ENCODE results near the gene DIPK1B. TPM values are rescaled to one million over a fixed set of nuclear protein-coding genes. Genes with fewer than 3 reads are reported as not detected.

Gene DIPK1B
- total RNA-seq, 2 donors from 2014 or later: 1.3 to 3.2 TPM

DNA sequence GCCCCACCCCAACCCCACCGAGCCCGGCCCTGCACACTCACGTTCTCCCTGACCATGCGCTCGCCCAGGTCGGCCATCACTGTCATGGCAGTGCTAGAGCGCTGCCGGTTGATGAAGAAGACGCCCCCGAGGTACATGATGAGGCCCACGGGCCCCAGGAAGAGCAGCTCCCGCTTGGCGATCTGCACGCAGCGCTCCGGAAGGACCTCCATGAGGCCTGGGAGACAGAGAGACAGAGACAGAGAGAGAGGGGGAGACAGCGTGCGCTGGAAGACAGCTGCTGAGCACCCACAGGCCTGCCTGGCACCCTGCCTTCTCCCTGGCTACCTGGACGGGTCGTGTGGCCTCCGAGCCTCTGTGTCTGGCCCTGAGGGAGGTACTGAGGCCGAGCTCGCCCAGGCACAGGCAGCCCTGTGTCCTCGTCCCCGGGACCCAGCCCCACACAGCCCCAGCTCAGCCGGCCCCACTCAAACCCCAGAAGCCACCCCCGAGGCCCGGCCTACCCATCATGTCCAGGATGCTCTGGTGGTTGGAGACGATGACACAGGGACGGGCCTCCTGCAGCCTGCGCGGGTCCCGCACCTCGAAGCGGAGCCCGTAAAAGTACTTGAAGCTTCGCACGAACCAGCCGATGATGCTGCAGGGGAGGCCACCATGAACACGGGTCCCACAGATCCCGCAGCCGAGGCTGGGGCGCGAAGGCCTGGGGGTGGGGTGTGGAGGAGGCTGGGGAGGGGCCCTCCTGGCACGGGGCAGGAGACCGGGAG lies 35.3 kb upstream of the DIPK1B start:
- Mint-ChIP-seq H3K27me3 (no peaks in the 10 kb centered on the region), H3K4me3 (no peak overlapping the region), H3K36me3 (ENCODE audit: low read depth) (no peaks in the 10 kb centered on the region), H3K27ac (no peak overlapping the region), H3K4me1 (no peaks in the 10 kb centered on the region)
- ATAC-seq (no peak), DNase-seq (no peak)
- H3K9me3 ChIP-seq (ENCODE audit: control insufficient read depth, low read length, poor library complexity, severe bottlenecking): no peaks in the 10 kb centered on the region

DNA sequence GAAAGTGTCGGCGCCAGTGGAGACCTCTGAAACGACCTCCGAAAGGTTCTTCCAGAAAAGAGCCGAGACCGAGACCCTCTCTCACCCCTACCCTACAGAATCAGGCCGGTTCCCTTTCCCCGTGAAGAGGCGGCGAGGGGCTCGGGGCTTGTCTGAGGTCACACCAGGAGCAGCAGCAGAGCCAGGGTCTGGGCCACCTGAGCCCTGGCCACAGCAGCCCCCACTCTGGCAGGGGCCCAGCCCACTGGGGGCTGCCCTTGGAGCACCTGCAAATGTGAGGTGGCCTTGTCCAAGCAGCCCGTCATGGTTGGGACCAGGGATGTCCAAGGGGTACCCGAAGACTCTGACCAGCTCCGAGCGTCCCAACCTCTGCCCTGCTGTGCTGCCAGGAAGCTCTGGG lies 34.3 kb upstream of the DIPK1B start:
- Mint-ChIP-seq H3K27ac (no peak overlapping the region), H3K27me3 (no peaks in the 10 kb centered on the region), H3K36me3 (ENCODE audit: low read depth) (no peaks in the 10 kb centered on the region), H3K4me1 (no peaks in the 10 kb centered on the region), H3K4me3 (no peak overlapping the region)
- ATAC-seq (no peak), DNase-seq (no peak)
- H3K9me3 ChIP-seq (ENCODE audit: control insufficient read depth, low read length, poor library complexity, severe bottlenecking): no peaks in the 10 kb centered on the region

DNA sequence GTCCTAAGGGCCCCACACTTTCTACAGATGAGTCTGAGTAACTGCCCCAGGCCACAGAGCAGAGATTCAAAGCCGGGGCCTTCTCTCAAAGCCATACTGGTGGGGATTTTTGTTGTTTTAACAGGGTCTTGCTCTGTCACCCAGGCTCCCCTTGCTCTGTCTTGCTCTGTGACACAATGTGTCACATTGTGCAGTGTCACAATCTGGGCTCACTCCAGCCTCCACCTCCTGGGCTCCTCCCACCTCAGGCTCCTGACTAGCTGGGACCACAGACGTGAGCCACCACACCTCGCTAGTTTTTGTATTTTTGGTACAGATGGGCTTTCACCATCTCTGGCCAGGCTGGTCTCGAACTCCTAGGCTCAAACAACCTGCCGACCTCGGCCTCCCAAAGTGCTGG lies 33.7 kb upstream of the DIPK1B start:
- no peak overlapping the region for H3K27ac Mint-ChIP-seq
- ATAC-seq: no peak
- H3K27me3 Mint-ChIP-seq: no peaks in the 10 kb centered on the region
- H3K4me3 Mint-ChIP-seq: no peak overlapping the region
- DNase-seq: no peak
- no peaks in the 10 kb centered on the region for H3K9me3 ChIP-seq (ENCODE audit: control insufficient read depth, low read length, poor library complexity, severe bottlenecking)
- no peaks in the 10 kb centered on the region for H3K4me1 Mint-ChIP-seq
- no peaks in the 10 kb centered on the region for H3K36me3 Mint-ChIP-seq (ENCODE audit: low read depth)

DNA sequence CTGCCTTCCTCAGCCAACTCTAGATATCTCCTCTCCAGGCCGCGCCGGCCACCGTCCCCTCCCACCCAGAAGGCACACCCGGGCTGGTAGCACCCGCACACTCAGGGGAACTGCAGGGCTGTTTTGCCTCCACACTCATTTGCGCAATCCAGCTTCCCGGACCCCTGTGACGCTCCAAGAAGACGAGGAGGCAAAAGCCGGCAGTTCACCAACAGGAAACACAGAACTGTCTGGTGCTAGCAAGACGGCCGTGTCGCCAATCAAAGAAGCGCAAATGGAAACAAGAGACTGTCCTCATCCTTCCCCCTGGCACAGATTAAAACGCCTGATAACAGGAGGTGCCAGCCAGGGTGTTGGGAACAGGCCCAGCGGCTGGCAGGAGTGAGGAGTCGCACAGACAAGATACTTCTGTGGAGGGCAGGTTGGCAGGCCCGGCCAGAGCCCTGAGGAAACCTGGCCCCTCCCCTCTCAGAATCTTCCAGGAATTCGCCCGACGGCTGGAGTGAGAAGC lies 32.9 kb upstream of the DIPK1B start:
- no peaks in the 10 kb centered on the region for H3K9me3 ChIP-seq (ENCODE audit: control insufficient read depth, low read length, poor library complexity, severe bottlenecking)
- H3K27ac Mint-ChIP-seq: no peak overlapping the region
- no peak for DNase-seq
- H3K4me1 Mint-ChIP-seq: no peaks in the 10 kb centered on the region
- no peak overlapping the region for H3K4me3 Mint-ChIP-seq
- no peak for ATAC-seq
- H3K36me3 Mint-ChIP-seq (ENCODE audit: low read depth): no peaks in the 10 kb centered on the region
- no peaks in the 10 kb centered on the region for H3K27me3 Mint-ChIP-seq

DNA sequence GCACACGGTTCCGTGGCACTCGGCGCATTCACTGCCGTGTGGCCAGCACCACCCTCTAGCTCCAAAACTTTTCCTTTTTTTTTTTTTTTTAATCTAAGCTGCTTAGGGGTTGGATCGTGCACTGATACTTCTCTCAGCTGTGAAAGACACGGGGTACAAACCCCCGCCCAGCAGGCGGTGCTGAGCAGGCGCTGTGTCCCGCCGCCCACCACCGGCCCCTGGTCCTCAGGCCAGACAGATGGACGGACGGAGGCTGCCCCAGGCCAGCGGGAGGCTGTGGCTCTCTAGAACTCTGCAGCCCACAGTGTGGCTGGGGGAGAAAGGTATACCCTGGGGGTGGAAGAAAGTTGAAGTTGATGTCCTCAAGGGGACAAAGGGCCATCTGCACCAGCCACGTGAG lies 31.3 kb upstream of the DIPK1B start:
- H3K9me3 ChIP-seq (ENCODE audit: control insufficient read depth, low read length, poor library complexity, severe bottlenecking): no peaks in the 10 kb centered on the region
- ATAC-seq (no peak), DNase-seq (no peak)
- no peak overlapping the region for H3K4me3 Mint-ChIP-seq
- no peaks in the 10 kb centered on the region for H3K27me3 Mint-ChIP-seq
- peaks cover 3% of the 10 kb centered on the region for H3K4me1 Mint-ChIP-seq
- no peaks in the 10 kb centered on the region for H3K36me3 Mint-ChIP-seq (ENCODE audit: low read depth)
- no peak overlapping the region for H3K27ac Mint-ChIP-seq

DNA sequence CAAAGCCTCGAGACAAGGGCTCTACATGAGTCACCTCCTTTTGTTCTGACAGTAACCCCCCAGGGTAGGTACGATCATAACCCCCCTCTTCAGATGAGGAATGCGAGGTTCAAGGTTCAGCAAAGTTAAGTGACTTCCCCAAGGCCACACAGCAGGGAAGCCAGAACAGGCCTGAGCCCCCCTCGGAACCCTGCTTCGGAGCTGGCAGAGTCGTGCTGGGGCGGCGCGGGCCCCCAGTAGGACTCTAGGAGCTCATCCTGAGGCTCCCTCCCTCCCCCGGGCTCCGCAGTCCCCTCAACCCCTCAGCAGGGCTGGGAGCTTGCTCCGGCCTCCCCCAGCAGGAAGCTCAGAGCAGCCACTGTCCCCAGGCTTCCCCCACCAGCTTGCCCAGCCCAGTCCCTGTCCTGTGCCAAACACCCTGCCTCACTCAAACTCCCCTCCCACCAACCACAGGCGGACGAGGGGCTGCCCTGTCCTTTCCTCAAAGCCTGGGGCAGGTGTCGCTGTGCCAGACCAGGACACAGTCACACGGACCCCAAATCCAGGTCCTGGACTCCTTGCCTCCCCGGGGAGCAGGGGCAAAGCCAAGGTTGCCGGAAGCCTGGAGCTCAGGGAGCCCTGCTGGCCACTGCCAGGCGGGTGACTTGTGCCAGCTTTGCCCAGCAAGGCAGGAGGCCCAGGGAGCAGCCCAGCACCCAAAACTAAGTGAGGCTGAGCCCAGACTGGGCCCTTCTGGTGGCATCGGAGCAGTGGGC lies 30.2 kb upstream of the DIPK1B start:
- H3K36me3 Mint-ChIP-seq (ENCODE audit: low read depth): no peaks in the 10 kb centered on the region
- no peak for DNase-seq
- no peaks in the 10 kb centered on the region for H3K27me3 Mint-ChIP-seq
- H3K4me1 Mint-ChIP-seq: peaks cover 8% of the 10 kb centered on the region
- no peak overlapping the region for H3K27ac Mint-ChIP-seq
- no peaks in the 10 kb centered on the region for H3K9me3 ChIP-seq (ENCODE audit: control insufficient read depth, low read length, poor library complexity, severe bottlenecking)
- no peak overlapping the region for H3K4me3 Mint-ChIP-seq
- no peak for ATAC-seq

DNA sequence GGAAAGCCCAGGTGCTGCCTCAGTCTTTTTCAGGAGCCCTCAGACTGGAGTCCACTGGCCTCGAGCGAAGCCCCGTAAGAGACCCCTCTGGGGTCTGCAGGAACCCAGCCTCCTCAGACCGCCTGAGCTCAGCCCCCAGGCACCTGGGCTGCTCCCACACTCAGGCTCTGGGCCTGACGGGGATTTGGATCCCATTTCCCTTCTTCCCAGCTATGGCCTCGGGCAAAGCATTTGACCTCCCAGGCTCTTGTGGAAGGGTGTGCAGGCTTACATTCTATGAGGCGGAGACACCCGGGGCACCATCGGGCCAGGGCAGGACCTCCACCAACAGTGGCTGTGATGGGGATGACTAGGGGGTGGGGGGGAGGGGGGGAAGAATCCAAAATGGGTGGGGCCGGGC lies 29.7 kb upstream of the DIPK1B start:
- Mint-ChIP-seq H3K27ac (no peak overlapping the region), H3K4me3 (no peak overlapping the region)
- H3K9me3 ChIP-seq (ENCODE audit: control insufficient read depth, low read length, poor library complexity, severe bottlenecking): no peaks in the 10 kb centered on the region

DNA sequence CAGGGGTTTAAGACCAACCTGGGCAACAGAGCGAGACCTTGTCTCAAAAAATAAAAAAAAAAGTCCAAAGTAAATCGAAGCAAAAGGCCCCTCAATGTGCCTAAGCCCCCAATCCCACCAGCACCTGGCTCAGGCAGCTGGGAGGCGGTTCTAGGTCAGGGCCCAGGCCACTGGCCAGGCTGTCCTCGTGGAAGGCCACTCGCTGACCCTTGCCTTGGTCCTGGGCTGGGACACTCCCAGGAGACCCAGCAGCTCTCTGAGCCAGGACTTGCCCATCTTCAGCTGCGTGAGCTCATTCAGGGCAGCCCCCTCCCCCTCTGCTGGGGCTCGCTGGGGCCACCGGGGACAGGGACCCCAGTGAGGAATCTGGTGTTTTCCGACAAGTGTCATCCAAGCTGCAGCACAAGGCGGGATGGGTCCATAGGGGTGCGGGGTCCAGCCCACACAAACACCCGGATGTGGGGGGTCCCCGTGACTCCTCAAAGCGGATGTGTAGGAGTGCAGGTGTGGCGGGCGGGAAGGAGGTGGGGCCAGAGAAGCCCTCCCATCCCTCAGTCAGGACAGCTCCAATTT lies 29.1 kb upstream of the DIPK1B start:
- peaks cover 8% of the 10 kb centered on the region for H3K4me1 Mint-ChIP-seq
- no peaks in the 10 kb centered on the region for H3K36me3 Mint-ChIP-seq (ENCODE audit: low read depth)
- H3K27me3 Mint-ChIP-seq: no peaks in the 10 kb centered on the region
- no peak for DNase-seq
- no peaks in the 10 kb centered on the region for H3K9me3 ChIP-seq (ENCODE audit: control insufficient read depth, low read length, poor library complexity, severe bottlenecking)
- no peak overlapping the region for H3K4me3 Mint-ChIP-seq
- ATAC-seq: no peak
- H3K27ac Mint-ChIP-seq: no peak overlapping the region

More for the DNA sequence above, 29.7 kb upstream of the DIPK1B start:
- Mint-ChIP-seq H3K36me3 (ENCODE audit: low read depth) (no peaks in the 10 kb centered on the region), H3K27me3 (no peaks in the 10 kb centered on the region), H3K4me1 (peaks cover 8% of the 10 kb centered on the region)
- ATAC-seq (no peak), DNase-seq (no peak)

DNA sequence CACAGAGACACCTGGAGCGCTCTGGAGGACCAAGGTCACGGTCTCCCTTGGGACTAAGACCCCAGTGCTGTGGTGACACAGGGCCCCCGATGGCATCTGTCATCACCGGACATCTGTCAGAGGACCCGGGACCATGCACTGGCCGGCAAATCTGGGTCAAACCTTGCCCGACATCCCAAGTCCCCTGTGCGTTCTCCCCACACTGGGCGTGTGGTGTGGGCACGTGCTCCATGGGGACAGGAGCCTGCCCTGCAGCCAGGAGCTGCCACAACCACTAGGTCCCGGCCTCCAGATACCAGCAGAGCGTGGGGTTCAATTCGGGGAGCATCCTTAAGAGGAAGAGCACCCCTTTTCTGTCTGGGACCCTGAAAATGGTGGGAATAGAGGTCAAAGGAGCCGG lies 28.6 kb upstream of the DIPK1B start:
- no peaks in the 10 kb centered on the region for H3K36me3 Mint-ChIP-seq (ENCODE audit: low read depth)
- H3K27me3 Mint-ChIP-seq: no peaks in the 10 kb centered on the region
- H3K4me3 Mint-ChIP-seq: no peak overlapping the region
- H3K4me1 Mint-ChIP-seq: peaks cover 8% of the 10 kb centered on the region
- H3K27ac Mint-ChIP-seq: no peak overlapping the region
- DNase-seq (no peak), ATAC-seq (no peak)
- no peaks in the 10 kb centered on the region for H3K9me3 ChIP-seq (ENCODE audit: control insufficient read depth, low read length, poor library complexity, severe bottlenecking)

DNA sequence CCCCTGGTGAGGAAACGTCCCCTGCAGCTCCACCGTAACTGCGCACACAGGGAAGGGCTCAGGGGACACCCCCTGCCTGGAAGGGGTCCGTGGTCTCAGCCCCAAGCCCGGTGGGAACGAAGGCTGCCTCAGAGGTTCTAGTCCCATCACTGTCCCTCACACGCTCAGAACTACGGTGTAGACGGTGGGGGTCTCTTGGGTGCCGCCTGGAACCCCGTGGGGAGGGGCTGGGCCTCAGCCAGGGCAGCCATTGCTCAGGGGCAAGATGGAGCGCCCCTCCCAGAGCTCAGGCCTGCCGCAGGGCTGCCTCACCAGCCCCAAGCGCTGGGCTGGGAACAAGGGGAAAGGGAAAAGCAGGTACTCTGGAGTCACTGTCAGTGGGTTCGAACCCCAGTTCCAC lies 28.0 kb upstream of the DIPK1B start:
- H3K27ac Mint-ChIP-seq: no peak overlapping the region
- H3K4me3 Mint-ChIP-seq: no peak overlapping the region
- no peaks in the 10 kb centered on the region for H3K9me3 ChIP-seq (ENCODE audit: control insufficient read depth, low read length, poor library complexity, severe bottlenecking)
- no peak for ATAC-seq
- DNase-seq: no peak
- H3K4me1 Mint-ChIP-seq: peaks cover 8% of the 10 kb centered on the region
- H3K36me3 Mint-ChIP-seq (ENCODE audit: low read depth): no peaks in the 10 kb centered on the region
- no peaks in the 10 kb centered on the region for H3K27me3 Mint-ChIP-seq

DNA sequence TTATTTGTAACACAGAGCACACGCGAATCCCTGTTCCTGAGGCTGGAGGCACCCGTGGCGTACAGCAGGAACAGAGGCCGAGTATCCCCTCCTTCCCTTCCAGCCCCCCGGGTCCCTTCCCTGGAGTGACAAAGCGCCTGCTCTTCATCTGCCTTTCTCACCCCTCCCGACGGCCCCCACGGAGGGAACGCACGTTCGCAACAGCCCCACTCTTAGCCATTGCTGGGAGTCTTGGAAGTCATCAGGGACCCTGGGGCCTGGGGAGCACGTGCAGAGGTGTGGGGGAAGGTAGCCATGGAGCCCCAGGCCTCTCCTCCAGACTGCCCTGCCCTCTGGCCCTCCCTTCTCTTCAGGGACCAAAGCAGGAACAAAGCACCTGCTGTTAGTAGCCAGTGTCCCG lies 27.6 kb upstream of the DIPK1B start:
- H3K27ac Mint-ChIP-seq: no peak overlapping the region
- no peaks in the 10 kb centered on the region for H3K36me3 Mint-ChIP-seq (ENCODE audit: low read depth)
- H3K9me3 ChIP-seq (ENCODE audit: control insufficient read depth, low read length, poor library complexity, severe bottlenecking): no peaks in the 10 kb centered on the region
- DNase-seq (no peak), ATAC-seq (no peak)
- no peaks in the 10 kb centered on the region for H3K27me3 Mint-ChIP-seq
- H3K4me3 Mint-ChIP-seq: peak overlapping the region; percentile 15
- peaks cover 8% of the 10 kb centered on the region for H3K4me1 Mint-ChIP-seq

DNA sequence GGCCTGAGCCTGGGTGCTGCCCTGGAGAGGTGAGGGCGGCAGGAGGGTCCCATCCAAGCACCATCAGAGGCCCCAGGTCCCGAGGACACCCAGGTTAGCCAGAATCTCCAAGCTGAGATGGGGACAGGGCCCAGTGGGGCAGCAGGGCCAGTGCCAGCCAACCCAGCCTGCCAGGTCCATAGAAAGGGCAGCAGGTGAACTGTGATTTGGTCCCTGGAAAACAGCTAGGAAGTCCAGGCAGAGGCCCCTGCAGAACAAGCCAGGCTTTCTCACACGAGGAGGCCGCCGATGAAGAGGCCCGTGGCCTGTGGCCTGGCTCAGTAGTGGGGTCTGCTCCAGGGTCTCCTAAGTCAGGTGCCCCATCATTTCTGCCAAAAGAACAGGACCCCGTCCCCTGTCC lies 27.2 kb upstream of the DIPK1B start:
- no peak overlapping the region for H3K27ac Mint-ChIP-seq
- no peaks in the 10 kb centered on the region for H3K9me3 ChIP-seq (ENCODE audit: control insufficient read depth, low read length, poor library complexity, severe bottlenecking)
- peak overlapping the region; percentile 31 for H3K4me3 Mint-ChIP-seq
- peaks cover 8% of the 10 kb centered on the region for H3K4me1 Mint-ChIP-seq
- no peak for ATAC-seq
- no peaks in the 10 kb centered on the region for H3K27me3 Mint-ChIP-seq
- H3K36me3 Mint-ChIP-seq (ENCODE audit: low read depth): no peaks in the 10 kb centered on the region
- no peak for DNase-seq

DNA sequence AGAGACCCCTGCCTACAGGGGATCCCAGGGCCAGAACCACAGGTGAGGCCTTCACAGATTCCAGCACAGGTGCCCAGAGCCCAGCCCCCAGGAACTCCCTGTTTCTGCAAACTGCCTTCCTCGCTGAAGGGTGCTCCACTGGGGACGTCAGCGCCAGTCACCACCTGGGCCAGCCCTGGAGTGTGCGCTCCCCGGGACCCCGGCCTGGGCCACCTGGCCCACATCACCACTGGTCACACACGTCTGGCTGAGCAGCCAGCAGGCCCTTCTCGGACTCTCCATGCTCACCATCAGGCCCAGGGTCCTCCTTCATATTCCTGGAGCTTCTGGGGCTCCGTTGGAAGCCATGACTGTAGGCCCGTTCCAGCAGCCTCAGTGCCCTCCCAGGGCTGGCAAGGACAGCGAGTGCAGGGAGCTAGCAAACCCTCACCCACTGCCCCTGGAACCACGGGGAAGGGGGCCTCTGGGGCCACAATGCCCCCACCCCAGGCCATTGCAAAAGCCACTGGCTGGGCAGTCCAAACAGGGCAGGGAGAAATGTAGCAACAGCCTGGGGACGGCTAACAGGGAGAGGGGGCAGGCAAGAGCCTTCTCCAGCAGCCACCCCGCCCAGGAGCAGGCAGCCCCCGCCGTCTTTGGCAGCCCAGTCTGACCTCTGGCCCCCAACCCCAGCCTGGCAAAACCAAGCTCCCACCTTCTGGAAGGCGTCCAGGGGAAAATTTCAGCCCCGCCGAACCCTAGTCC lies 26.4 kb upstream of the DIPK1B start:
- no peaks in the 10 kb centered on the region for H3K27me3 Mint-ChIP-seq
- peak overlapping the region; percentile 77 for H3K4me3 Mint-ChIP-seq
- H3K36me3 Mint-ChIP-seq (ENCODE audit: low read depth): no peaks in the 10 kb centered on the region
- no peak for DNase-seq
- no peaks in the 10 kb centered on the region for H3K9me3 ChIP-seq (ENCODE audit: control insufficient read depth, low read length, poor library complexity, severe bottlenecking)
- peaks cover 8% of the 10 kb centered on the region for H3K4me1 Mint-ChIP-seq
- no peak overlapping the region for H3K27ac Mint-ChIP-seq
- ATAC-seq: no peak
